ENCODE measurements around the gene UBTD2.
"Not testable (repeated sequence)": the region's sequence is repeated elsewhere in the genome, so short reads cannot be mapped to it uniquely, and the experiment has no call there.

UBTD2 gene

DNA sequence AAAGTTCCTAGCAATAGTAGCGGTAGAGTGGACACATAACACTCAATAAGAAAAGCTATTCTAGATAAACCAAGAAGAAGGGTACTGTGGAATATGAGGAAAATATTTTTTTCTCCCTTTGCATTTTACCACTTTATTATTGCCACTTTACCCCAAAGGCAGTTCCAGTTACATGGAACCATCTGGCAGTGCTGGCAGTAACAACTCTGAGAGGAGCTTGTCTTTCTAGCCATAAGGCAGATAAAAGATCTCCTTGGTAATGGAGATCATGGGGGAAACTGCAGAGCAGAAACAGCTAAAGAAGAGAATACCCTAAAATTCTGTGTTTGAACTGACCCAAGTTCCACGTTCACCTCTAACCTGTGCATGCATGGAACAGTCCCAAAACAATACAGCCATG is 38.5 kb downstream of the UBTD2 start:
- peak; percentile 9 to 61 for DNase-seq

DNA sequence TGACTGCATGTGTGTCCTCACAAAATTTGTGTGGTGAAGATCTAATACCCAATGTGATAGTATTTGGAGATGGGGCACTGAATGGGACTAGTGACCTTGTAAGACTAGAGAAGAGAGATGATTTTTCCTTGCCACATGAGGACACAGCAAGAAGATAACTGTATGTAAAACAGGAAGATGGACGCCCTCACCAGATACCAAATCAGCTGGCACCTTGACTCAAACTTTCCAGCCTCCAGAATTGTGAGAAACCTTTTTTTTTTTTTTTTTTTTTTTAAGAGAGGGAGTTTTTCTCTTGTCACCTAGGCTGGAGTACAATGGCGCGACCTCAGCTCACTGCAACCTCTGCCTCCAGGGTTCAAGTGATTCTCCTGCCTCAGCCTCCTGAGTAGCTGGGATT is 40.3 kb downstream of the UBTD2 start:
- no peak for DNase-seq

DNA sequence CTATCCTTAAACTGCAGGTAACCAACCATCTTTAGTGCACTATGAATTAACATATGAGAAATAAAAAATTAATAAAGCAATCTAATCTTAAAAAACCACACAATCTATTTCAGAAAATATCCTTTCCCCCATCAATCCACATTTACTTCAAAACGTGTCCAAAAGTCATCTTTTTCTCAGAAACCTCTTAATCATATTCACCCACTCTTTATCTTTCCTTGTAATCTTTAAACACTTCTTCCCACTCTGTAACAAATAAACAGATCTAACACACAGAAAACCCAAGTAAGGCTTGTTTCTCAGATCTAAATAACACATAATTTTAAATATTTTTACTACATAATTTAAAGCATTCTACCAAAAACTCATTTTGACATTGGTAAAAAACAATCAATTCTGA is 45.2 kb downstream of the UBTD2 start:
- no peak for DNase-seq

DNA sequence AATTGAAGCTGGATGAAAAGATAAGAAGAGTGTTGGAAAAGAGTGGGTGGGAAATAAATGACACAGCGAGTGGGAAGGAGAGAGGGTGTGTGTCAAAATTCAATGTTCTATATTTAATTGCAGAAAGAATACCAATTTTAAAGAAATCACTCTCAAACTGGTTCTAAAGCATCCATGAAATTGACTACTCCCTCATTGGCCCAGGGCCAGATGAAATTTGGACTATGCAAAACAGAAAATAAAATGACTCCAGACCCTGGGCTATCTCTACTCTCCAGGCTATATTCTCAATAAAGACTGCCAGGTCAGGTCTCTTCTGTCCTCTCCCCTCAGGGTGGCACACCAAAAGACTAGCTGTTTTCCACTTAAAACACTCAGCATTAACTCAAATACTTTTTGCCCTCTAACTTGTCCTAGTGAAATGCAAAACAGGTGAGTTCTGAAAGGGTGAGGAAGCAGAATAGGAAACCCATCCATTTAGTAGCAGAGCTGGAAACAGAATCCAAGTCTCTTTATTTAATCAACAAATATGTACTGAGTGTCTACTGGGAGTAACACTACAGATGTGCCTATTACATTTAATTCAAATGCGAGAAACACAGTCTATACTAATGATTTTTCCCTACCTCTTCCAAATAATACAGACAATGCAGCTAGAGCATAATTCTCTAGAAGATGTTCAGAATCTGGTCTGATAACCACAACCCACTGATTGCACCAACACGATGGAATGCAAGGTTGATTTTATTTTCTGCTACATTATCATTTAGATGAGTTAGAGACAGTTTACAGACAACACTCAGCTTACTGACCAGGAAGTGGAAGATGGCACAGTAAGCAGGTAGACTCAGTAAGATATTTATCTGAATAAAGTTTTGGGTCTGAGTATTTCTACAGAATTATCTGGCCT is 47.5 kb downstream of the UBTD2 start:
- no peak for DNase-seq

DNA sequence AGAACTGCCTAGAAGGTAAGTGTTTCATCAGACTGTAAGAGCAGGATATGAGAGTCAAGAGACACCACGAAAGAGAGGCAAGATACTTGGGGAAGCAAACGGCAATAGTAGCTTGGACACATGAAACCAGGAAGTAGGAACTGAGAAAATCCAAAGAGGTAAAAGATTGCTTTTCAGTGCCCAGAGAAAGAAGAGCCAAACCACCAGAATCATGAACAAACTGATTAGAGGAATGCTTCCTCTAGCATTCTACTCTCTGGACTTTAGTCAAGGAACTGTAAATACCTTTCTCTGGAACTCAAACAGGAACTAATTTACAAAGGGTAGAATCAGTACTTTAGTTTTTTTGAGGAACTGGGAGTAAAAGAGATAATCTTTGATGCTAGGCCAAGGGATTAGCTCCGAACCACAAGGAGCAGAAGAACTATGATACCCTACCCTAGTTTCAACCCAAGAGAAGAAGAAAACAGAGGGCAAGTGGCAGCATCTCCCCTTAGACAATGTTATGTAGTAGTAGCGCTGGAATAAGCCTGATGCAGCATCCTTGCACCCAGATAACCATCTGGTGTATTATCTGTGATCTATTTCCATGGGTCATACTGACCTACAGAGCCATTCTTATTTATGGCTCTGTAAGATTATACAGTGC is 48.3 kb downstream of the UBTD2 start:
- no peak for DNase-seq

DNA sequence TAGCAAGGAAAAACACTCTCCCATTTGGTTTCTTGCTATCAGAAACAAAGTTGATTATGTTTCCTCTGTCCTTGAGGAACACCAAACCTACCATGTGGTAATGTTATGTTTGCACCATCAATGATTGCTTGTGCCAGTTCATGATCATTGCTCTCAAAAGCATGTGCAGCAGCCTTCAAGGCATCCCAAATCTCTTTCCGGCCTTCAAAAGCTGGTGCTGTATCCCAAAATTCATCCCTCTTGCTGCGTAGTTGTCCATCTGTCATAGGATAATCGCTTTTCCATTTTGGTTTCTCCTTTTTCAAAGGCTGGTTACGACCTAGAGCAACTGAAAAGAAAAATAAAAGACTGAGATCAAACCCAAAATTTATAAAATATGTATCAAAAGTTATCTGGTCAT is 49.5 kb downstream of the UBTD2 start:
- DNase-seq: no peak

DNA sequence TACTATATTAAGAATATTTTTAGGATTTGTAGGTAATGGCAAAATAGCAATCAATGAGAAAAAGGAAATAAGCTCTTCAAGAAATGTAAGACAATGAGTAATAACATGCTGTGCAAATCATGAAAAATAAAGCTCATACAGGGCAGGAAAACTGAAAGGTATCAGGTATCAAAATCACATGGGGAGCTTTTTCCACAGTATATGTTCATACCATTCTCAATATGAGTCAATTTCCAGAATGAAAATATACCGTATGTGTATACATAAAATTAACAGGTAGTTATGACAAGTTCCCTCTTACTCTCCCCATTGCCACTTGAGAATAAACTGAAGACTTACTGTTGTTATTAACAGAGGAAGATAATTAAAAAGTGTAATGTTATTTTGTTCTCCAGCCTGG is 53.7 kb downstream of the UBTD2 start:
- DNase-seq: no peak

DNA sequence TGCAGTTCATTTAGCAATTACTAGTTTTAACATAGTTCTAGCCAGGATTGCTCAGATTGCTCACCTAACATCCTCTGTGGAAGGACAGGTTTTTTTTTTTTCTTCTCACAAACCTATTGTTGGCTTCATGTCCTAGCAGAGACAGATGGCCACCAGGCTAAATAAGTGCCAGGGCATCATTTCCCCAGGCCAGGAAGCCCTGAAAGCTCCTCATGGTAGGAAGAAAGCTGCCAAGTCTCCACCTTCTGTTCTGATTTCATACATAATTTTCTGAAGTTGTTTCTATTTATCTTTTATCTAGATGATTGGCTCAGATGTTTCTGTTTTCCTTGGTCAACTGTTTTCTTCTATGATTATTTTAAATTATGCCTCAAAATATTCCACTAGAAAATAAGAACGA is 58.6 kb downstream of the UBTD2 start:
- peak; percentile 81 to 89 for DNase-seq

DNA sequence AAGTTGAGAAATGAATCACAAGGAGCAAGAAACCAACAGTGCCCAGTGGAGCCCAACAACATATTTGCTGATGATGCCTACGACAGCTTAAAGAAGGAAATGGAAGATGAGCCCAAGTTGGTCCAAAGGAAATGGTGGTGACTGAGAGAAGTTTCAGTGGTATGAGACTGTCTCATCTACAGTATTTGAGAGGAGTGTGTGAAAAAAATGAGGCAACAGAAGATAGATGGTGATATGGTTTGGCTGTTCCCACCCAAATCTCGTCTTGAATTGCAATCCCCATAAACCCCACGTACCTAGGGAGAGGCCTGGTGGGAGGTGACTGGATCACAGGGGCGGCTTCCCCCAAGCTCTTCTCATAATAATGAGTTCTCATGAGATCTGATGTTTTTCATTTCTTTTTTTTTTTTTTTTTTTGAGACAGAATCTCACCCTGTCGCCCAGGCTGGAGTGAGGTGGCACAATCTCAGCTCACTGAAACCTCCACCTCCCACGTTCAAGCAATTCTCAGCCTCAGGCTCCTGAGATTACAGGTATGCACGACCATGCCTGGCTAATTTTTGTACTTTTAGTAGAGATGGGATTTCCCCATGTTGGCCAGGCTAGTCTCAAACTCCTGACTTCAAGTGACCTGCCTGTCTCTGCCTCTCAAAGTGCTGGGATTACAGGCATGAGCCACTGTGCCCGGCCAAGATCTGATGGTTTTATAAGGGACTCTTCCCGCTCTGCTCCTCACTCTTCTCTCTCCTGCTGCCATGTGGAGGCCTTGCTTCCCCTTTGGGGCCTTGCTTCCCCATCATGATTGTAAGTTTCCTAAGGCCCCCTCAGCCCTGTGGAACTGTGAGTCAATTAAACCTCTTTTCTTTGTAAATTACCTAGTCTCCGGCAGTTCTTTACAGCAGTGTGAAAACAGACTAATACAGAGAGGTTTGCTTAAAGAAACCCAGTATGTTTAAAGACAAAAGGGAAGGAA is 59.4 kb downstream of the UBTD2 start:
- DNase-seq: no peak

DNA sequence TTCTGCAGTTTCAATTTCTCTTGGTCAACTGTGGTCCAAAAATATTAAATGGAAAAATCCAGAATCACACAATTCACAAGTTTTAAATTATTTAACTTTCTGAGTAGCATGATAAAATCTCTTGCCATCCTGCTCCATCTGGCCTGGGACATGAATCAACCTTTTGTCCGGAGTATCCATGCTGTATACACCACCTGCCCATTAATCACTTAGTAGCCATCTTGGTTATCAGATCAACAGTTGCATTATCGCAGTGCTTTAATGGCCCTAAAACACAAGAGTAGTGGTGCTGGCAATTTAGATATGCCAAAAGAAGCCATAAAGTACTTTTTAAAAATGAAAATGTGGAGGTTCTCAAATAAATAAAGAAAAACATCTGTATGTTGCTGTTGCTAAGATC is 64.3 kb downstream of the UBTD2 start:
- no peak for DNase-seq

DNA sequence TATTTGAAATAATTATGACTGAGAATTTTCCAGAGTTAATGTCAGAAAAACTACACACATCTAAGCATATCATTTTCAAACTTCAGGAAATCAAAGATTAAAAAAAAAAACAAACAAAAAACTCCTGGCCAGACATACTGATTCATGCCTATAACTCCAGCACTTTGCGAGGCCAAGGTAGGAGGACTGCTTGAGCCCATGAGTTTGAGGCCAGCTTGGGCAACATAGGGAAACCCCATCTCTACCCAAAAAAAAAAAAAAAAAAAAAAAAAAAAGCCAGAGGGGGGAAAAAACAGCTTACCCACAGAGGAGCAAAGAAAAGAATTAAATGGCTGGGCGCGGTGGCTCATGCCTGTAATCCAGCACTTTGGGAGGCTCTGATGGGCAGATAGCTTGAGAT is 67.2 kb downstream of the UBTD2 start:
- no peak for DNase-seq

DNA sequence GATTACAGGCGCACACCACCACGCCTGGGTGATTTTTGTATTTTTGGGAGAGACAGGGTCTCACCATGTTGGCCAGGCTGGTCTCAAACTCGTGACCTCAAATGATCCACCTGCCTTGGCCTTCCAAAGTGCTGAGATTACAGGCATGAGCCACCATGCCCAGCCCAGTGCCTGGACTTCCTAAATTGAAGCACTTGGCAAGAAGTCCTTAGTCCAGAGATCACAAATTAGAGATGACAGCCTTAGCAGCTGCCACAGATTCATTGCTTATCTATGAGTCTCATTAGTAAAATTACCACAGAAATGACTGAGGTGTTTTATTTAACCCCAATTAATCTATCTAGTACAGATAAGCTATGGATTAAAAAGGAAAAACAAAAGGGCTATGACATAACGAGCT is 70.4 kb downstream of the UBTD2 start:
- DNase-seq: no peak

DNA sequence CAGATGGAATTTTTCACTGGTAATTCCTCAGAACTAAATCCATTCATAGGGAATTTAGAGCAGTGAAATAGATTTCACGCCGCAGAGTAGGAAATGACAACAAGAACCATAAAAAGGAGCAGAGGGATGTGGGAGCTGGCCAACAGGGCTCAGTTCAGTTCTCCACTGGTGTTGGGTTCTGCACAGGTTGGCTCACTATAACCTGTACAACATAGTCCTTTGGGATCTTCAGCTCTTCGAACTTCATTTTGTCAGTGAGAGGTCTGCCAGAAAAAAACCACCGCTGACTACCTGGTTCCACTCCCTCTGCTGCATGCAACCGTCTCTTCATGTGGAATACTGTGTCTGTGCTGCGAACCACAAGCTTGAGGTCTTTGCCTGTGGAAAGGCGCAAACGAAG is 71.9 kb downstream of the UBTD2 start:
- no peak for DNase-seq

DNA sequence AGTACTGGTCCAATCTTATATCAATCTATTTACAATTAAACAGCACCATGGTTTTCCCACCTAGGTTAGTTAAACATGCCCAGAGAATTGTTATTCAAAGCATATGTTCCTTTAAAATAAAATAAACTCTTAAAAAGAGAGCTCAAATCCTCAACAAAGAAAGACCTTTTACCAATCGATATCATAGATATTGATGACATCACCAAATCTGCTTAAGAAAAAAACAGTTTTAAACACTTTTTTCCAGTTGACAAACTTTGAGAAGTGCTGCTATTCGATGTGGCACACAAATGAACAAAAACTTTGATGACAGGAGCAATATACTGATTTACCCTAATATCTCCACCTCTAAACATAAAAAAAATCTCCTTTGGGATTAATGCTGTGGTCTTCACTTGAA is 73.8 kb downstream of the UBTD2 start:
- no peak for DNase-seq

DNA sequence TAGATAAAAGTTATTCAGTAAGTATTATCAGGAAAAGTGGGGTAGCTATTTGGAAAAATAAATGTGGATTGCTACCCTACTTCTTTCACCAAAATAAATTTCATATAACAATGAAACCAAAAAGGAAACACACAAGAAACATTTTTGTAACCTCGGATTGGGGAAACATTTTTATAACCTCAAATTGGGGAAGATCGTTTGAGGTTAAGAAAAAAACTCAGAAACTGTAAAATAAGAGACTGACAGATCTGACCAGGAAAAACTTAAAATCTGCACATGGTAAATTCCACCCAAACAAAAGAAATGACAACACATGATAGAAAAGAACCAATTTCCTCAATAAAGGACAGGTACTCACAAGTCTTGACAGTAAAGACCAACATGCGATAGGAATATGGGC is 76.1 kb downstream of the UBTD2 start:
- no peak for DNase-seq

DNA sequence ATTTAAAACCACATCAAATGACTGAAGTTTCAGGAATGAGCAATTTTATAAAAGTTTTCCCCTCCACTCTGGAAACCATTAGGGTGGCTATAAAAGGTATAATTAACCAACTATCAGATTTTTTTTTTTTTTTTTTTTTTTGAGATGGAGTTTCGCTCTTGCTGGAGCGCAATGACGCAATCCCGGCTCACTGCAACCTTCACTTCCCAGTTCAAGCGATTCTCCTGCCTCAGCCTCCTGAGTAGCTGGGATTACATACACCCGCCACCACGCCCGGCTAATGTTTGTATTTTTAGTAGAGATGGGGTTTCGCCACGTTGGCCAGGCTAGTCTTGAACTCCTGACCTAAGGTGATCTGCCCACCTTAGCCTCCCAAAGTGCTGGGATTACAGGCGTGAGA is 77.6 kb downstream of the UBTD2 start:
- DNase-seq: not testable (repeated sequence)

DNA sequence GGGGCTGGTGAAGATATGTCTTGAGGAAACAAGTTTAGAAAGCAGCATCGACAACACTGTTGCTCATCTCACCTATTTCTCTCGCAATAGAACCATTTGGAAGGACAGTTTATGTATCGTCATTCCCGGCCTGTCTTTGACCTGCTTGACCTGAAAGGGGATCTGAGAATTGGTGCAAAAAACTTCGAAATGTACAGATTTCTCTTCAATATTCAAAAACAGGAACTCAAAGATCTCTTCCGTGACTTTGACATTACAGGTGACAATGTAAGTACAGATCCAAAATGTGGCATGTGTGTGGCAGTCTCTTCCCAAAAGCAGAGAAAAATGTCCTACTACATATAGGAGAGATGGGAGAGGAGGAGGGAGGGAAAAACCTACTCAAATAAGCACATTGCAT is 83.1 kb downstream of the UBTD2 start:
- no peak for DNase-seq

DNA sequence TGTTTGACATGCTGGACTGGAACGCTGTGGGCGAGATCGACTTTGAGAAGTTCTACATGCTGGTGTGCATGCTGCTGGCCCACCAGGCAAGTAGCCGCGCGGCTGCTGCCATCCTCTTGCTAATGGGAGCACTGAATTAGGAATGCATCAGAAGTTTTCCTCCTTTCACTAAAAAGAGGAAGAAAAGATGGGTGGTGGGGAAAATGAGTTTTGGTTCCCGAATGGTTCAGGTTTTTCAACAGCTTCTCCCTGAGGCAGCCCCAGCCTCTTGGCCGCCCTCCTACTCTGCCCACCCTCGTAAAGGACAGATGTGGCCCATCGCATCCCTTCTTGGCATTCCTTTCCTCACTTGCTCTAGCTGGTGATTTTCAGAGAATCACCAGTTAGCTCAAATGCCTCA is 84.1 kb downstream of the UBTD2 start:
- DNase-seq: no peak

DNA sequence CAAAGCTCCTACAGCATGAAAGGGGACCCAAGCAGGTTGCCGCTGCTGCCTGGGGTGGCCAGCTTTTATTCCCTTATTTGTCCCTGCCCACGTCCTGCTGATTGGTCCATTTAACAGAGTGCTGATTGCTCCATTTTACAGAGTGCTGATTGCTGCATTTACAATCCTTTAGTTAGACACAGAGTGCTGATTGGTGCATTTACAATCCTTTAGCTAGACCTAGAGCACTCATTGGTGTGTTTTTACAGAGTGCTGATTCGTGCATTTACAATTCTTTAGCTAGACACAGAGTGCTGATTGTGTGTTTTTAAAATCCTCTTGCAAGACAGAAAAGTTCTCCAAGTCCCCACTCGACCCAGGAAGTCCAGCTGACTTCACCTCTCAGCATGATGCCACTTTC is 85.8 kb downstream of the UBTD2 start:
- not testable (repeated sequence) for DNase-seq

DNA sequence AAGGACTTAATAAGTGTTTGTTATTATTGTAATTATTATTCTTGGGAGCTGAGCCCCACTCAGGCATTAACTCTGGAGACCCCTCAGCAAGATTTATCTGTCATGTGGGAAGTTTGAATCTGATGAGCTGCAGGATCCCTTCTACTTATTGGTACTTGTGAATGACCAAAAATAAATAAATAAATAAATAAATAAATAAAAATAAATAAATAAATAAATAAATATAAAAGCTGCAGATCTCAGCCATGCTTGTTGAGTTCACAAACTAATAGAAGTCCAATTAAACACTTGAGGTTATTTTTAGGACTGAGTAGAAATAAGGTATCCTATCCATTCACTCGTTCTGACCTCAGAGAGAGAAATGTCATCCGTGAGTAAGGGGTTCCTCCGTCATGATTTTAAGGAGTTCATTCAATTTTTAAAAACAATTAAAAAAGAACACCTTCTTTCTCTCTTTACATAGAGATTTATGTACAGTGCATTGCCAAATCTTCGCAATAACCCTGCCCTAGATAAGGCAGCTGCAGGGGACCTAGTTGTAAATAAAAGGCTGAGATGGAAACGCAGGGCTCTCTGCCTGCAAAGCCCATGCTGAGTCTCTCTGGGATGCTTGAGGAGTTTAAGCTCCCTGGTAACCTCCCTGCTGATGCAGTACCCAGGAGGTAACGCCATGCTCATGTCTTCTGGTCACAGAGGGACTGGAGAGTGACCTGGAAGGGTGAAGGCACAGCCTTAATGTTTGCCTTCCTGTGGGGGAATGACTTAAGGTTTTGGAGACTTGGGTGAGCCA is 88.4 kb downstream of the UBTD2 start:
- DNase-seq: no peak

DNA sequence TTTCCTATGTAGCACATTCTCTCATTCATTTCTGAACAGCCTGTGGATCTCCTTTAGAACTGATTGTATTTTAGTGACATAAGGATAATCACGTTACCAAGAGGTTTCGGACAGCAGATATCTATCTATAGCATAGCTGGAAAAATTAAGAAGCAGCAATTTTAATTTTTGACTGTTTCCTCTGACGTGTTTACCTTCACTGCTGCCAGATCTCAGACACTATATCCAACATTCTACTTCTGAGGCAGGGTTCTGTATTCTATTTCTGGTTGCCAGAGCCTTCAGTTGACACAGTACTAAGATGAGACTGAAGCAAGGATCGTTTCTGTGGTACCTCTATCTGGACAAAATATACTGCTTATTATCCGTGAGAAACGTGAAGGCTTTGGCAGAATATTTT is 89.7 kb downstream of the UBTD2 start, which contains the start of gene EFCAB9:
TSS of gene EFCAB9 (plus strand) at position 301 of the 400 bp plus-strand sequence. CDS start at position 302, 1 bp downstream.
- no peak for DNase-seq

DNA sequence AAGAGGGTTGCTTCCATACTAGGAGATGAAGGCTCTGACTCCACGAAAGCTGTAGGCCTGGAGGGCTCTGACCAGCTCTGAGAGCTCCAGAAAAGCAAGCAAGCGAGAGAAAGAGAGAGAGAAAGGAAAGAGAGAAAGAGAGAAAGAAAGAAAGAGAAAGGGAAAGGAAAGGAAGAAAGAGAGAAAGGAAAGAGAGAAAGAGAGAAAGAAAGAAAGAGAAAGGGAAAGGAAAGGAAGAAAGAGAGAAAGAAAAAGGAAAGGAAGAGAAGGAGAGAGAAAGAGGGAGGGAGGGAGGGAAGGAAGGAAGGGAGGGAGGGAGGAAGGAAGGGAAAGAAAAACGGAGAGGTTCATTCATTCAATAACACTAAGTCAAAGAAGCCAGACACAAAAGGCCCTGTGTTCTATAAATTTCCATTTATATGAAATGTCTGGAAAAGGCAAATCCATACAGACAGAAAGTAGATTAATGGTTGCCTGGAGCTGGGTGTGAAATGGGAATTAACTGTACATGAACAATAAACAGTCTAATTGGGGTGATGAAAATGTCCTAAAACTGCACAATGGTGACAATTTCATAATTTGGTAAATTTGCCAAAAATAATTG is 93.8 kb downstream of the UBTD2 start:
- DNase-seq: no peak
